Activated CD4-positive, alpha-beta T cell treated with anti-CD3 and anti-CD28 coated beads, Interleukin-2, amount 50 U/mL, for 48 hours (primary cell): ENCODE results near the gene MAP2K5.
A peak's percentile ranks its signal among the peaks of the same experiment; 100 is the strongest.

Source experiments
- DNase-seq, 2 experiments: peaks; one replicate each; pipeline ENCODE4 v3.0.0-alpha.2; 2020

Gene MAP2K5

DNA sequence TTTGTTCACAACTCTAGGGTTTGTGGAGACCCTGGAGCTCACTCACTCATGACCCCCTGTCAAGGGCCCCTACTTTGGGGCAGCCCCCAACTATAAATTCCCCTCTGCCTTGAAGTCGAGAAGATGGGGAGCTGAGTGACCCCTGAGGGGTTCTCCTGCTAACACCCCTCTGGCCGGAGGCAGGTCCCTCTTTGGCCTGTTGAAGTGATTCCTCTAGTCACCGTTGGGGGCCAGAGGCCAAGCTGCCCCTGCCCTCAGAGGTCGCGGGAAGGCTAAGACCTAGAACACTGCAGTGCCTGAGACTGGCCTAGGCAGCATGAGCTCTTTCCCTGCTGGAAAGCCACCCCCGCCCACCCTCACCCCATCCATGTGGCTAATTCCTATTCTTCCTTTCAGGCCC lies 267.4 kb downstream of the MAP2K5 start:
- DNase-seq = no peak

DNA sequence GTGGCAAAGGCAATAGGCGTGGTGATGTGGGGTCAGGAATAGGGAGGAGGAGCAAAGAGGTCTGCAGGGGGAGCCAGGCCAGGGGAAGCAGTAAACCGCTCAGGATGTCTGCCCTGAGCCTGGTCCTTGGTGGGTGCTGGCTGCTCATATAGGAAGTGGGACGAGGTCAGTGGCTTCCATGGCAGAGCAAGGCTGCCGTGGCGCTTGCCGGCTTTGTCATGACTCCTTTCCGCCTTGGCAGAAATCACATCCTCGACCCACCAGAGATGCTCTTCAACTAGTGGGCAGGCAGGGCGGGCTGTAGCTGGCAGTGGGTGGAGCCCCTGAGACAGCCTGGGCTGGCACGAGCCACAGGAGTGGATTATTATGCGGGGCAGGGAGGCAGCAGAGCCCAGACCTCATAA lies 269.7 kb downstream of the MAP2K5 start:
- DNase-seq = no peak

GRCh38 chr15:67813104-67813634 lies 270.7 kb downstream of the MAP2K5 start:
- no peak for DNase-seq

- DNase-seq = no peak
Observed at GRCh38 chr15:67815036-67815592, 272.6 kb downstream of the MAP2K5 start.

GRCh38 chr15:67816668-67817067 lies 274.2 kb downstream of the MAP2K5 start:
- DNase-seq = no peak

DNA sequence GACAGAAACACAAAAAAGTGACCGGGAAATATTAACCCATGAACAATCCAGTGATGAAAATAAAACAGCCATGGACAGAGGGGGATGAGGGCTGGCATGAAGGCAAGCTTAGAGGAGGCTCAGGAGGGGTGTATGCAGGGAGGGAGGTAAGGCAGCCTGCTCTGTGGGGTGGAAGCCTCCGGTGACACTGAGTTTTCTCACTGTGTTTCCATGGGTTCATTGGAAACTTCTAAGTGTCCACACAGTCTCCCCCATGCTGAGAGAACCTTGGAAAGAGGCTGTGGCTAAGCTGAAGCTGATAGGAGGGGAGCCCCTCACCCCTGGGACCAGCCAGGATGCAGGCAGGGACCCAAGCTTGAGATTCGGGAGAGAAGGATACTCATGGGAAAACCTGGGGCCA lies 276.0 kb downstream of the MAP2K5 start:
- DNase-seq = no peak

DNA sequence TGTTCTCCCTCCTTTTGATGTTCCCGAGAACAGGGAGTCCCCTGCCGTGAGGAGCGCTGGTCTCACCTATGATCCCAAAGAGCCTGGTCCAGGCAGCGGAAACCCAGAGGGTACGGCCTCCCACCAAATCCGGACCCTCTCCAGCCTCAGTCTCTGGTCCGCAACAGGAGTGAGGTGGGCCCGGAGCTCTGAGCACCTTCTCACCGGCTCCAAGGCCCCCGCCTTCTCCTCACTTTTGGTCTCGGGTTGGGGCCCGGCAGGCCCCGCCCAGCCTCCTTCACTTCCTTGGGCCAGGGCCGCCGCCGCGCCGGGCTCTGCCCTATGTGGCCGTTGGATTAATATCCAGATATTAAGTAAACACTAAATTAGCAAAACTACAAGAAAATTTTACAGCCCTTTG lies 277.1 kb downstream of the MAP2K5 start:
- no peak for DNase-seq

DNA sequence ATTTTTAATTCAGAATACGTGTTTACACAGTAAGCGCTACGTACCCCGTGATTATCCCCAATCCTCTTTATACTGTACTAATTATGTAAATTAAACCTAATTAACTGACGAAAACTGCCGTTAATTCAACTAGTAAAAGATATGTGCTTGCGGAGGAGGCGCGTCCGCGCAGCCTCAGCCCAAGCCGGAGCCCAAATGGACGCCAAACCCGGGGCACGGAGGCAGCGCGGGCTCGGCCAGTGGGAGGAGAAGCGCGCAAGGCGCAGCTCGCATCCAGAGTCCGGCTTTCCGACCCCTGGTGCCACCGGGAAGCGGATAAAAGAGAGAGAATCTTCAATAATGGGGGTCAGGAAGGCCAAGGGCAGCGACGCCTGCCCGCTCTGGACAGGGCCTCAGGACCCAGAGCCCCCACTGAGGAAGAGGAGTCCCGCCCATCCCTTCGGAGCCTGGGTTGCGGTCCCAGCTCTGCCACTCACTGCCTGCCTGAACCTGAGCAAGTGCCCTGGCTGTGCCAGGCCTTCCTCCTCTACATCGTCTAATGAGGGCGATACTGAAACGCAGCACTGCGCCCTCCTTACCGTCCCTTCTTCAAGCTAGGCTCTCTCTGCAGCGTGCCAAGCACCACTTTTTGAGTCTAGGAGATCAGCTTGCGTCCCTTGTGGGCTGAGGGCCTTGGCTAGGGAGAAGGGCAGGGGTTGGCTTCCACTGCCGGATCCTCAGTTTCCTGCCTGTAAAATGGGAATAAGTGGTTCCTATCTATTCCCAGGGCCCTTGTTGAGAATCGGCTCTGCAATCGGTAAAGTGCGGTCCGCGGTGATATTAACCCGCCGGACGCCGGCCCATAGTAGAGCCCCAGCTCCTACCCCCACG lies 277.9 kb downstream of the MAP2K5 start:
- no peak for DNase-seq

DNA sequence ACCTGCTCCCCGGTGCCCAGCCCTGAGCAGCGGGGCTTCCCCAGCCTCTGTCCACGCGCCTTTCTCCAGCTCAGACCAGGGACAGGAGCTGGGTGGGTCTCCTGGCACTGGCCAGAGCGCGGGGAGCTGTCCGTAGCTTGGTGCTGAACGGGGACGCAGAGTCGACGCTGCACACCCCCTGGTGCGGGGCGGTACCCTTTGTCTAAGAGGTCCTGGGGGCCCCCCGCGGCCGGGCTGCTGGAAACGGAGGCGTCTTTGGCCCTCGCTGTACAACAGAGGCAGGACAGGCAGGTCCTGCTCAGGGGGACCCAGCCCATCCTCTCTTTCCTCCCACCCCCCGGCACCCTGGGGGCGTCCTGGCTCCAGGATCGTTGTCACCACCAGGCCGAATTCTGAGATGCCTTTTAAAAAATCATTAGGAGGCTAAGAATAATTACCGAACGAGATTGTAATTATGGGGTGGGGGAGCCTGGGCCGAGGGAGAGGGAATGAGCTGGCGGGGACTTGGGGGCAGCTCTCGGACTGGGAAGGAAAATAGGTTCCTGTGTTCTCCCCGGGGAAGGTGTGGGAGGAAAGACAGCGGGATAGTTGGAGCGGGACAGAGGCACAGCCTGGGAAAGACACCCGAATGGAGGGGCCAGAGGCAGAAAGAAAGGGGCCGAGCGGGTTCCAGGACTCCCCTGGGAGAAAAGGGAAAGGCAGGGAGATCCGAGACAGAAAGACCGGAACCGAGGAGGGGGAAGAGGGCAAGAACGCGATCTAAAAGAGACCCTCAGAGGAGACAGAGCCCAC lies 278.7 kb downstream of the MAP2K5 start:
- peak; percentile 41 to 51 for DNase-seq

- DNase-seq = no peak
Observed at GRCh38 chr15:67821784-67822440, 279.4 kb downstream of the MAP2K5 start.

- DNase-seq = no peak
Observed at GRCh38 chr15:67822537-67823313, 280.2 kb downstream of the MAP2K5 start.

DNA sequence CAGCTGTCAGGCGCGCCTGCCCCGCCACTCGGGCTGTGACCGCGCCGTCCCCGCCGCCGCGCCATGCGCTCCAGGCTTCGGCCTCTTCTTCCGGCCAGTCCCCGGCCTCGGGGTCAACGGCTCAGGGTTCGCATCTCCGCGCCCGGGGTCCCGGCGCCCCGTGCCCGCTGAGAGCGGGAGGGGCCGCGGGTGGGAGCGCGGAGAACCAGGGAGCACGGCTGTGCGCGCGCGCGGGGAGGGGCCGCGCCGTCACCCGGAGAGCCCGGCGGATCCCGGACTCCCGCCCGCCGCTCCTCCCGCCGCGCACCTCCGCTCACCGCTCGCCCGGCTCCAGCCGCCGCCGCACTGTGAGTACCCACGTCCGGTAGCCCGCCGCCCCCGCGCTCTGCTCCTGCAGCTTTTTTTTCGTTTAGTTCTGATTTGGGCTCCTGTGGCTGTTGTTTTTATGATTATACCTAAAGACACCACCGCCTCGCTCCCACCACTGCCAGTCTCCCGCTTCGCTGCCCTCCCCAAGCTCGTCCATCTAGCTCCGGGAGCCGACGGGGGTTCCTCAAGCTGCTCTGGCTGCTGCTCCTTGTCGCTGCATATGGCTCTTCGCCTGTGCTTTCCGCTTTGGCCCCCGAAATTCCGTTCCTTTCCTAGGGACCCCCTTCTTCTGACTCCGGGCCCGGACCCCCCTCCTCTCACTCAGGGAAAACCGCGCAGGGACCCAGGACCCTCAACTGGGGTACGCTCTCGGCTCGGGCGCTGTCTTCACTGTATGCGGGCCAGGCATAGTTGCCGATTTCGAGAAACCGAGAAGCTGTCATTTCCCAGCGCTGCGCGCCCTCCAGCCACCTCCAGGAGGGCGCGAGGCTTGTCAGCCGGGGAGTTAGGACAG lies 281.1 kb downstream of the MAP2K5 start:
- DNase-seq = peak; percentile 17 to 24

GRCh38 chr15:67824197-67824968 lies 281.9 kb downstream of the MAP2K5 start:
- no peak for DNase-seq

DNA sequence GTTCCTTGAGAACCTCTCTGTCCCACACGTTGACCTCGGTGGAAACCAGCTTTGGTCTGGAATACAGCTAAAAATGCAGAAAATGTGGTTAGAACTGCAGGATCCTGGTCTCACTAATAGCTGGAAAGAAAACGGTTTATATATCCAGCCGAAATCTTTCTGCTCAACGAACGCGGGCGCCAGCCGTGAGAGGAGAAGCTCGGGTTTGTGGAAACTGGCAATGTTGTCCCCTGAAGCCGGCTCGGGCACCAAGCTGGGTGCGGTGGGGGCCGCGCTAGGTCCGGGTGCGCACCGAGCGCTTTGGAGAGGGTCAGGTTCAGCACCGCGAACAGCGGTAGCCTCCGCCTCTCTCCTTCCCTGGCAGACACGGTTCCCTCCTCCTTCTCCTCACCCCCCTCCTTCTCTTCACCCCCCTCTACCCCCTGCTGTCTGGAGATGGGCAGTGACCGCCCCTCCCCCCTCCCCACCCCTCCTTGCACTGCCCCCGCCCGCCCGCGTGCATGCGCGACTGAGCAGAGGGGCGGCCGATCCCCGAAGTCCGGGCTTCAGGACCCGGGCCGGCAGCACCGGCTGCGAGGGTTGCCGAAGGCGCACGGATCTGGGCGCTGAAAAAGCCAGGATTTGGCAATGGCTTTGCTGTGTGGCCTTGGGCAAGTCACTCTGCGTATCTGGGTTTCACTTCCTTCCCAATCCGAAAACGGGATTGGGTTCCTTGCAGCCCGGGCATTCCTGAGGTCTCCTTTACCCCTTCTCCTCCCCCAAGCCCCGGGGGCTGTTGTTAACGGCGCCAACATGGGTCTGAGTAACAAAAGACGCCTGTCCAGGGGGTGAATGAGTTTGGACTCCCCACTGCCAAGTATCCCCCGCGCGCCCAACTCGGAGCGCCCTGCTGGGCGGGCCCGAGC lies 282.7 kb downstream of the MAP2K5 start, which contains the start of gene SKOR1:
Gene SKOR1 (plus strand): TSS at position 534 of the 905 bp plus-strand sequence. CDS start 94 bp downstream, at position 628.
- peak; percentile 28 to 32 for DNase-seq

- peak; percentile 12 to 23 for DNase-seq
Observed at GRCh38 chr15:67825881-67826716, 283.6 kb downstream of the MAP2K5 start.

GRCh38 chr15:67826717-67827561 lies 284.4 kb downstream of the MAP2K5 start:
- no peak for DNase-seq
